HG03460 (cell line): ENCODE data around the gene NCR3LG1.
"Not testable (repeated sequence)": the region's sequence is repeated elsewhere in the genome, so short reads cannot be mapped to it uniquely, and the experiment has no call there.

ENCODE experiments used
- ATAC-seq: cut with Tn5 transposase; IDR thresholded peaks from one replicate; pipeline ENCODE4 v1.9.1; 2021; ENCODE audit not compliant: unreplicated experiment

Gene NCR3LG1

DNA sequence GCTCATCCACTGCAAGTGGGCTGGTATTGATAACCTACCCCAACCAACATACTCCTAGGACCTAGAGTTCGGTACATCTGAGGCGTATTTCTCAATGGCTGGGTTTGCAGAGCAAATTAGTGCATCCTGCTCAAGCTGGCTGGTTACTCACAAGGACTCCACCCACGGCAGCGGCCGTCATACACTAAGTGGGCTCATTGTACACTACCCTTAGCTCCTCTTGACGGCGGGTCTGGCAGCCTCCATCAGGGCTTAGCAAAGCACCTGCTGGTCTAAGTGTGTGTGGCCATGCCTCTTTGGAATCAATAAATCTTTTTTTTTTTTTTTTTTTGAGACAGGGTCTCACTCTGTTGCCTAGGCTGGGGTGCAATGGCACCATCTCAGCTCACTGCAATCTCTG lies 57.0 kb downstream of the NCR3LG1 start:
- no peak for ATAC-seq

DNA sequence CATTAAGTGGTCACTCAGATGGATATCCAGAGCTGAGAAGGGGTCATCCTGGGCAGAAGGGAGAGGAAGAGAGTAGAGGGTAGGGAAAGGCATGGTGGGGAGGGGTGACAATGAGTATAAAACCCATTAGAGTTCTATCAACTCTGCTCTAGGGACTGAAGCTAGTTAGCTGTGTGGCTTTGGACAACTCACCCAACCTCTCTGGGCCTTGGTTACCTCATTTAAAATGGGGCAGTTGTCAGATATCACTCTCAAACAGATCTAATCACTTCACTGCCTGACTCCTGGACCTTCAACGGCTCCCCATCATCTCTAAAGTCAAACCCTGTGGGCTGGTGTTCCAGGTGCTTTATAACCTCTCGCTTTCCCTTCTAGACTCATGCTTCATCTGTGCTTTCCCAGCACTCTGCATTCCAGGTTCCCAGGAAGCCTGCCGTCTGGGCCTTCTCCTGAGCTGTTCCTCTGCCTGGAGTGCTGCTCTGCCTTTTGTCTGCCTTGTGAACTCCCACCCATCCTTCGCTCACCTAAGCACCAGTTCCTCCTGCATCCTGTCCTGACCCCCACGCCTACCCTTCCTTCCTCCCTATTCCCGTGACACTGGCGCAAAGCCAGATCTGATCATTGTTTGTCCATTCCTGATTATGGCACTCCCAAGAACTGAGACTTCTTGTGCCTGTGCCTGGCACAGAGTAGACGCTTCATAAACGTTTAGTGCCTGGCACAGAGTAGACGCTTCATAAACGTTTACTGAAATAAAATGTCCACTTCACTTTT lies 59.2 kb downstream of the NCR3LG1 start:
- ATAC-seq: no peak

DNA sequence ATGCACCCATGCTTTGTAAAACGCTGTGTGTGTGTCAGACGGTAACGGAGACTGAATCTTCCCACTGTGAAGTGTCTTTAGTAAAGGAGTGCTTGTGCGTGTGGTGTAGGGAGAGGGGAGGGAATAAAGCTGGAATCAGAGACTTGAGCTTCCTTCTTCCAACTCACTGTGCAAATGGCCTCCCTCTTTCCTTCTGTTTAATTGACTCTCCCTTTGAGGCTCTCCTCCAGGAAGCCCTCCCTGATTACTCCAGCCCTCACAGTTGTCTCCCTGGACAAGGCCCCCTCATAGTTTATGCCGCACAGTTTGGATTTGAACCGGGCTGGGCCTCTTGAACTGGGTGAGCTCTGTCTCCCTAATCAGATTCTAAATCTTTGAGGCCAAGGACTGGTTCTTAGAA lies 59.8 kb downstream of the NCR3LG1 start:
- ATAC-seq: no peak

DNA sequence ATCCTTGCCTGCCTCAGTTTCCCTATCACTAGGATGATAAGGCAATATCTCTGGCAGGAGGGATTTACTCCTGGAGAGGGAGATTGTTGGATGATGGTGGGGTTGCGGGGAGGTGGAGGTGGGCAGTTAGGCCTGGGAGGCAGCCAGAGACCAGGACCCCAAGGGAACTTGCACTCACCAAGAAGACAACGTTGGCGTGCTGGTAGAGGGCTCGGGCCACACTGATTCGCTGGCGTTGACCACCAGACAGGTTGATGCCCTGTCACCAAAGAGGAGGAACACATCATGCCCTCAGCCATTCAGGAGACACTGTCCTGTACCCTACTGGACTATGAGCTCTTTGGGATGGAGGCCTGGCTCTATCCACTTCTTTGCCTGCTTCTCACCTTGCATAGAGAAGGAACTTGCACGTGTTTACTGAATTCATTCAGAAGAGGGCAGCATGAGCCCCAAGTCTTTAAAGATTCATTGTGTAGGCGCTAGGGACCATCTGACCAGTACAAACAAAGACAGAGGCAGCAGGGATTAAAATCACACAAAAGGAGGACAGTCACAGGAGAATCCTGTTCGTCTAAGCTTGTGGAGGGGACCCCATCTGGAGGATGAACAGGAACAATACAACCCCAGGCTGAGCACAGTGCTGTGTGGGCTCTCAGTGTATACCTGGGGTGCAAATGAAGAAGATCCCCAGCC lies 61.0 kb downstream of the NCR3LG1 start:
- no peak for ATAC-seq

DNA sequence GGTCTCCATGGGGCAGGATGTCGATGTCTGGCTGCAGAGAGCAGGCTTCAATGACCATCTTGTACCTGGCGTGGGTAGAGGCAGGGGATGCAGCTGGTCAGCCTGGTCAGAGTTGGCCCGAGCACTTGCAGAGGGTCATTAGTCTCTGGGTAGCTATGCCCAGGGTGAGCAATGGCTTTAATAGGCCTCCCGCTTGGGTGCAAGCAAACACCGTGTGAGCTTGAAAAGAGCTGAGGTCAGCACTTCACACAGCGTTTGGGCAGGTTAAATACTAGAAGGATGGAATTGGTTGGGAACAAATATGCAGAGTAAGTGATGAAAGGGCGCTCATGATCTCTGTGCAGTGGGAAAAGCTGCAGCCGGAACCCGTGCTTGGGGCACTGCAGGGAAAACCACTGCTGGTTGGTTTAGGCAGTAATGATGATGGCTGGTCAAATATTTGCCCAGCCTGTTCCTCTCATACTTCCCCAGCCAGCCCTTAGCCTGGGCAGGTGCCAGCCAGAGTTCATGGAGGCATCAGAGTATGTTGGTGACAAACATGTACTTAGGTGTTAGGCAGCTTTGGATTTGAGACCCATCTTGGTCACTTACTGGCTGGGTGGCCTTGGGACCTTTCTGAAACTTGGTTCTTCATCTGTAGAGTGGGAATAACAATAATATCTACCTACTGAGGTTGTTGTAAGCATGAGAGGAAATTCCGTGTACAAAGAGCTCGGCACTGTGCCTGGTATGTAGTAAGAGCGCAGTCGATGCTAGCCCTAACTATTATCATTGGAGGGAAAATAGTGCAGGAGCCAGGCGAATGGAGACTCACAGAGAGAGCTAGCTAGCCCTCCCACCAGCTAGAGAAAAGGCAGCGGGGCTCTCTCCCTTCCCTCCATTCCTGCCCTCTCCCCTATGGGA lies 62.1 kb downstream of the NCR3LG1 start:
- no peak for ATAC-seq

DNA sequence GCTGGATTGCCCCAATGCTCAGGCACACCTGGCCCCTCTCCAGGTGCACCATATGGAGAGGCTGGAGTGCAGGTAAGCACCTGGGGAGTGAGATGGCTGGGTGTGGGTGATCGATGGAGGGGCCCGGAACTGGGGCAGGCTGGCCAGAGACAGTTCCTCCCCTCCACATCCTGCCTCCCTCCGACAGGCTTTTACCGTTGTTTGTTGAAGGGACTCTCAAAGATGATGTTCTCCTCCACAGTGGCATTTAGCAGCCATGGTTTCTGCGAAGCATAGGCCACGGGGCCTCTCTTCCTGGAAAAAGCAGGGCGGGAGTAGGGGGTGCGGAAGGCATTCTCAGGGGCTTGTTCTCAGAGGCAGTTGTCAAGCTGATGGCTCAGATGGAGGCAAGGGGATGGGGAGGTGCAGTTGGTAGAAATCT lies 62.7 kb downstream of the NCR3LG1 start:
- no peak for ATAC-seq

DNA sequence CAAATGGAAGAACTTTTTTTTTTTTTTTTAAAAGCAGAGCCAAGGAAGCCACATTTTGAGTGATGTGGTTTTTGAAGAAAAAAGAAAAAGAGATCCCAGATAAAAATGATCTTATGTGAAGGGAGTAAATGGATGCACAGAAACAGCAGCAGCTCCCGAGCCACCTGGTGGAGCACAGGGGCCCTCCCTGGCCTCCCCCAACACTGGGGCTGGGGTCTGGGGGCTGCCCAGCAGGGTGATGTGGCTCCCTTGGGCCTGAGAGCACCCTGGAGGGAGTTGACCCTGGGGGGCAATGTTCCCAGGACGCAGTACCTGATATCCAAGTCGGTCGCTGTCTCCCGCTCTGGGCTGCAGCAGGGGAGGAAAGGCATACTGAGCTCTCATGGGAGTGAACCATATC lies 63.4 kb downstream of the NCR3LG1 start:
- ATAC-seq: no peak

DNA sequence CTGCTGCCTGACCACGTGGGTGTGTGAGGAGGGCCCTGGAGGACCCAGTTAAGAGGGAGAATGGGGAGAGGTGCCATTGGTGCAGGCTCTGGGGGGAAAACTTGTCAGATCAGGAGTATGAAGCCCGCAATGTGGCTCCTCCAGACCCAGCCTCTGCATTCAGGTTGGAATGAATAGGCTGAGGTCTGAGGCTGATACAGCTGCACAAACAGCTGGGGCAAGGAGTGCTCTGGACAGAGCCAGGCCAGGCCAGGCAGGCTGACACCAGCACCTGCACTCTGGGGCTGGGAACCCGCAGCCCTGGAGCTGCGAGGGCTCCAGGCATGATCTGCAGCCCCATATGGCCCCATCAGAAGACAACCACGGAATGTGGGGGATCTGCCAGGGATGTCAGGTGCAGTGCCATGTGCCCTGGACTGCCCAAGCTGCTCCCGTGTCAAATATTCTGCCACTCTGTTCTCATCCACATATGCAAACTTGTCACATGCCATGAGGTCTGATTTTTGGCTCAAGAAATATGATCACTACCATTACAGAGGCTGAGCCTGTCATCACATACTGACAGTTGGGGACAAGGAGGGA lies 64.0 kb downstream of the NCR3LG1 start:
- no peak for ATAC-seq

DNA sequence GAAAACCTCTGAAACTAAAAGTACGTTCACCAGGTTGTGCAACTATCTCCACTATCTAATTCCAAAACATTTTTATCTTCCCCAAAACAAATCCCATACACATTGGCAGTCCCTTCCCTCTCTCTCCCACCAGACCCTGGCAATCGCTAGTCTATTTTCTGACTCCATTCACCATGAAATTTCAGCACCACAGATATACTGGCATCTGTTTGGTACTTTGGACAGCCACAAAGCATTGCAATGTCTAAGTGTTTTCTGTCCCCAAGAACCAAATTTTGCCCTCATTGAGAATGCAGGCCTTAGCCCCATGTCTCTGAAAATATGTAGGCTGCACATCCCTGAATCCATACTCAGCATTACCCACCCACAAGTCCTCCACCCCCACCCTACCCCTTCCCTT lies 64.9 kb downstream of the NCR3LG1 start:
- ATAC-seq: no peak

DNA sequence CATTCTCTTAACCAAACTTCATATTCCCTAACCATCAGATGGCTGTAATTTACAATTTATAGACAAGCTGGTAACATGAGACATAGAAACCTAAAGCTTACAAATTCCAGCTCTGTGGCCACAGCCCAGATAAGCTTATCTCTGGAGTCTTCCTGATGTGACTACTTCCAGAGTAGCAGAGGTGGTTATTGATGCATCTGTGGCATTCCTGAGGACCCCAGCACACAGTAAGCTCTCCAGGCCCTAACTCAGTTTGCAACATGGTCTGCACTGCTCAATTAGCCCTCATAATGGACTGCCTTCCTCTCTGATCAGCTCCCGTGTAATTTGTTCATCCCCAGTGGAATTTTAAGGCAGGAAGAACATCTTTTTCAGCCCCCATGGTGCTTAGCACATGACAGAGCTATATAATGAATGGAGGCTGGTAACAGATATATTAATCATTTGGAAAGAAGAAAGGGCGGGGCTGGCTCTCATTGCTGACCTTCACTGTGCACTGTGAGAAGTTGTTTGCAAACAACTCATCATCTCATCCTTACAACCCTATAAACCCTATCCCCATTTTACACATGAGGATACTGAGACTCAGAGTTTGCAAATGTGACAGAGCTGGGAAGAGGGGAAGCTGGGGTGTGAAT lies 67.0 kb downstream of the NCR3LG1 start:
- ATAC-seq: no peak

DNA sequence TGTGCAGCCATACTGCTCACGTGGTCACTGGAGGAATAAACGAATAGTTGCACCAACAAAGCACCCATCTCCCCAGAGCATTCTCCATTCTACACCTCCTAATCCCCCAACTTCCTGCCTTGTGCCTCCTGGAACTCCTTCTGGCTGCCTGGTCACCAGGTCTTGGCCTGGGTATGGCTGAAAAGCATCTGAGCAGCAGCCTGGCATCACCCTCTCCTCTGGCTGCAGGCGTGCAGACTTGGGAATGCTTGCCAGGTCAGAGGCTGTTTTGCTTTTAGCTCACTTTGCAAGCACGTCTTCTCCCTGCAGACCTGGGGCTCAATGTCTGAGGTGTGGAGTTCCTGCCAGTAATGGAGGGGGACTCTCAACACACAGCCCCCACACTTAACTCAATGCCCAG lies 70.2 kb downstream of the NCR3LG1 start:
- ATAC-seq: no peak

DNA sequence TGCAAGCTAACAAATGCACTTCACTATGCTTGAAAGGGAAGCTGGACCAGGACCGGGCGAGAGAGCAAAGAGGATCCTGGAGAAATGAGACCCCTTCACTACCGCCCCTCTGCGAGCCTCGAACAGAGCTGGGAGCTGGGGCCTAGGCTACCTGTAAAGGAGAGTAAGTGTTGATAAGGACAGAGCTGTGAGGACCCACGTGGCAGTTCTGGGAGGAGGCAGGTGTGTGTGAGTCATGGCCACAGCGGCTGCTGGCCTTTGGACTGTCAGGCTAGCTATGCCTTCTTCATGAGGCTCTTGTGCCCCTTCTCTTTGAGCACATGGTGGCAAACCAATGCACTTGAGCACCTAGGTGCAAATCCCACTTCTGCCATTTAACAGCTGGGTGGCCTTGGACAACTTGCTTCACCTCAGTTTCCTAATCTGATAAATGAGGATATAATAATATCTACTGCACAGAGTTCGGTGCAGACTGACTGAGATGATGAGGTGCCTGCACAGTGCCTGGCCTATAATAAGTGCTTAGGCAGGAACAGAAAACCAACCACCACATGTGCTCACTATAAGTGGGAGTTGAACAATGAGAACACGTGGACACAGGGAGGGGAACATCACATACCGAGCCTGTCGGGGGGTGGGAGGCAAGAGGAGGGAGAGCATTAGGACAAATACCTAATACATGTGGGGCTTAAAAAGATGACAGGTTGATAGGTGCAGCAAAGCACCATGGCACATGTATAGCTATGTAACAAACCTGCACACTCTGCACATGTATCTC lies 72.1 kb downstream of the NCR3LG1 start:
- no peak for ATAC-seq

DNA sequence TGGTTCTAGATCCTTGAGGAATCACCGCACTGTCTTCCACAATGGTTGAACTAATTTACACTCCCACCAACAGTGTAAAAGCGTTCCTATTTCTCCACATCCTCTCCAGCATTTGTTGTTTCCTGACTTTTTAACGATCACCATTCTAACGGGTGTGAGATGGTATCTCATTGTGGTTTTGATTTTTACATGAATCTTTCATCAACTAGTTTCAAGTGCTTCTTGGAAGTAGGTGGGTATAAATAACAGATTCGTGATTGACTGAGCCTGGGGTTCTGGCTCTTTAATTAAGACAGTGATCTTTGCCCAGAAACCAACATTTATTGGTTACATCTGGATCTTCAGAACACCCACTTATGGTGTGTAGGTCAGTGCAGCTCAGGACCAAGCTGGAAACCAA lies 74.6 kb downstream of the NCR3LG1 start:
- ATAC-seq: not testable (repeated sequence)
